Femur (tissue), 1 donor: Measurements from ENCODE around the gene PDLIM1.

Source experiments
- DNase-seq: peaks from one replicate; pipeline ENCODE4 v3.0.0-alpha.2; 2017

Gene PDLIM1

GRCh38 chr10:95287281-95287680, 3.5 kb downstream of the PDLIM1 start:
- no peak for DNase-seq

GRCh38 chr10:95286707-95287106, 4.1 kb downstream of the PDLIM1 start:
- no peak for DNase-seq

- no peak for DNase-seq
Observed at GRCh38 chr10:95285556-95285955, 5.2 kb downstream of the PDLIM1 start.

DNA sequence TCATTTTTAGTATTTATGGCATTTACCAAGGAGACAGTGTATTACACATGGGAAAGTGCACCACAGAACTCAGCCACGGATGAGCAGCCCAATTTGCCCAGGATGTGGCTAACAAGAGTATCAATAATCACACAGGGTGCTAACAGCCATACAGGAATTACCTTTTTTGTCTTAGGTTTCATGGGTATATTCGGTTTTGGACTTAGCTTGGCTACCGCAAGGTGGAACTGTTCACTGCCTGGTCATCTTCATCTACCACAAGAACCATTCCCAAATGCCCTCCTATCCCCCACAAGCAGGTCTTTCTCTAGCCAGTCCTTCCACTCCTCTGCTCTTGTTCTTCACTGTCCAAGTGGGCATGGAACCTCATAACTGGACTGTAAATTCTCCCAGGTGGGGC, 6.0 kb downstream of the PDLIM1 start:
- no peak for DNase-seq

- DNase-seq: no peak
Observed at GRCh38 chr10:95282107-95282506, 8.7 kb downstream of the PDLIM1 start.

DNA sequence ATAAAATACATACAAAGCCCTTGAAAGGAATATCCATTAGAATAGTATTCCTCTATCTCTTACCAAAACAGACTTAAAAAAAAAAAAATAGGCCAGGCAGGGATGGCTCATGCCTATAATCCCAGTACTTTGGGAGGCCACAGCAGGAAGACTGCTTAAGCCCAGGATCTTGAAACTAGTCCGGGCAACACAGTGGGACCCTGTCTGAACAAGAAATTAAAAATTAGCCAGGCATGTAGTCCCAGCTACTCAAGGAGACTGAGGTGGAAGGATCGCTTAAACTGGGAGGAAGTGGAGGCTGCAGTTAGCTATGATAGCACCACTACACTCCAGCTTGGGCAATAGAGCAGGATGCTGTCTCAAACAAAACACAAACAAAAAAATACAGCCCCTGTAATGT, 9.6 kb downstream of the PDLIM1 start:
- DNase-seq: no peak

GRCh38 chr10:95280637-95281036, 10.2 kb downstream of the PDLIM1 start:
- no peak for DNase-seq

- no peak for DNase-seq
Observed at GRCh38 chr10:95279042-95279820, 11.6 kb downstream of the PDLIM1 start.

GRCh38 chr10:95278061-95278988, 12.5 kb downstream of the PDLIM1 start:
- DNase-seq: no peak

DNA sequence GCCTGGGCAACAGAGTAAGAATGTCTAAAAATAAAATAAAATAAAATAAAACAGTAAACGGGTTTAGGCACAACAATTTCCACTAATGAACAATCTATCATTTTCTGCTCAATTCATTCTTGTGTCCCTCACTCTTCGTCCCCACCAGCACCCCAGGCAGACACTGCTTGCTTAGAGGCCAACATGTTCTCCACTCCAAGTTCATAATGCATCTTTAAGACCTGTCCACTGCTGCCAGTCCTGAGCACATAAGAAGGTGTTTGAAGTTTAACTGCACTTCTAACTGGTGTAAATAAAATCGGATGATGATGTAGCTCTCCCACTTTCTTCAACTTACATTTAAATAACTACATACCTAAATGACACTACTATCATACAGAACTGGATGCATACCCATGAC, 13.2 kb downstream of the PDLIM1 start:
- DNase-seq: no peak

DNA sequence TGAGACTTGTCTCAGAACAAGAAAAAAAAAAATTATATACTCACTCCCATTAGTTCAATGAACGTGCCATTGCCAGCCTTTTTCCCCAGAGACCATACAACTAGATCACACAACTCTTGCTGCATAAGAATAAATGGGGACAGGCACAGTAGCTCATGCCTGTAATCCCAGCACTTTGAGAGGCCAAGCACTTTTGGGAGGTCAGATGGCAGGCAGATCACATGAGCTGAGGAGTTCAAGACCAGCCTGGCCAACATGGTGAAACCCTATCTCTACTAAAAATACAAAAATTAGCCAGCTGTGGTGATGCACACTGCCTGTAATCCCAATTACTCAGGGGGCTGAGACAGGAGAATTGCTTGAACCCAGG, 13.6 kb downstream of the PDLIM1 start:
- no peak for DNase-seq

GRCh38 chr10:95276367-95277200, 14.2 kb downstream of the PDLIM1 start:
- no peak for DNase-seq

GRCh38 chr10:95275726-95276366, 15.0 kb downstream of the PDLIM1 start:
- no peak for DNase-seq

- no peak for DNase-seq
Observed at GRCh38 chr10:95273393-95274312, 17.1 kb downstream of the PDLIM1 start.

- DNase-seq: no peak
Observed at GRCh38 chr10:95268438-95268837, 22.4 kb downstream of the PDLIM1 start.

- no peak for DNase-seq
Observed at GRCh38 chr10:95267251-95267650, 23.6 kb downstream of the PDLIM1 start.

GRCh38 chr10:95266674-95267095, 24.1 kb downstream of the PDLIM1 start:
- DNase-seq: no peak

GRCh38 chr10:95265572-95265971, 25.2 kb downstream of the PDLIM1 start:
- DNase-seq: no peak

- DNase-seq: no peak
Observed at GRCh38 chr10:95264227-95265051, 26.4 kb downstream of the PDLIM1 start.

DNA sequence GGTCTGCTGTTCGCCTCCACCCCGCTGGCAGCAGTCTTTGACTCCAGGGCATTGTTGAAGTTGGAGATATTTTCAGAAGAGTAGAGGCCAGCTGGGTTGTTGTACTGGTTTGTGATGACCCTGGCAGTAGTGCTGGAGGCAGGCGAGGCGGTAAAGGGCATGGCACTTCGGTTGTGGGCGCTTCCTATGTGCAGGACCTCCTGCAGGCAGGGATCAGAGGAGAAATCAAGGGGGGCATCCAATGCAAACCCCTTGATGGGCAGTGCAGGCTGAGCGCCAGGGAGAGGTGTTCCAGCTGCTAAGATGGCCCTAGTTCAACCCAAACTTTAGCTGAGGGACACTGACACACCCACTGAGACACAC, 27.0 kb downstream of the PDLIM1 start:
- DNase-seq: no peak
